Measurements from ENCODE around the gene PPFIBP1.
"Not testable (repeated sequence)": the region's sequence is repeated elsewhere in the genome, so short reads cannot be mapped to it uniquely, and the experiment has no call there.

The PPFIBP1 gene

DNA sequence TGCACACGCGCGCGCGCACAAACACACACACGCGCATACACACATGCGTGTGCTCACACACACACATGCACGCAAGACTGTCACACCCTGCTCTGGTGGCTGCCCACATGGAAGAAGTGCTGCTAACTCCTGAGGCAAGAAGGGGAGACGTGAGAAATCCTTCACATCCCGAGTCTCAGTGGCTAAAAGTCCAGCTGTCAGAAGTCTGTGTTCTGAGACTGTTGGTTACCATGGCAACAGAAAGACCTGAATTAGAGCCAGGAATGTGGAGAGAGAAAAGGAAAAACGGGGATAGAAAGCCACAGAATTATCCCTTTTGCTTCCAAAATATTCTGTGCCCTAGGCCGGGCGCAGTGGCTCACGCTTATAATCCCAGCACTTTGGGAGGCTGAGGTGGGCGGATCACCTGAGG lies 71.2 kb downstream of the PPFIBP1 start:
- no peak for DNase-seq

DNA sequence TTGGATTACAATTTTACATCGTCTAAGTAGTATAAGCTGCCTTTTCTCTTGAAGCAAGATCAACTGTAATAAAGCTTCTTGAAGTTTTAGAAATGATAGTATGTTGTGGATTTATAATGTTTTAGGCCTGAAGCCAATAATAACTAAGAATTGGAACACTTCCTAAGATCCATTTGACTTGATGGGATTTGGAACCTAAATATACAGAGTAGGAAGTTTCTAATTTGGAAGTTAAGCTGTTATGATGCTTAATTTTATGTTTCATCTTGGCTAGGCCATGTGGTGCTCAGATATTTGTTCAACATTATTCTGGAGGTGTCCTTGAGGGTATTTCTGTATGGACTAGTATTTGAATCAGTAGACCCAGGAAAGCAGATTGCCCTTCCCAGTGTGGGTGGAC lies 74.9 kb downstream of the PPFIBP1 start:
- not testable (repeated sequence) for DNase-seq

DNA sequence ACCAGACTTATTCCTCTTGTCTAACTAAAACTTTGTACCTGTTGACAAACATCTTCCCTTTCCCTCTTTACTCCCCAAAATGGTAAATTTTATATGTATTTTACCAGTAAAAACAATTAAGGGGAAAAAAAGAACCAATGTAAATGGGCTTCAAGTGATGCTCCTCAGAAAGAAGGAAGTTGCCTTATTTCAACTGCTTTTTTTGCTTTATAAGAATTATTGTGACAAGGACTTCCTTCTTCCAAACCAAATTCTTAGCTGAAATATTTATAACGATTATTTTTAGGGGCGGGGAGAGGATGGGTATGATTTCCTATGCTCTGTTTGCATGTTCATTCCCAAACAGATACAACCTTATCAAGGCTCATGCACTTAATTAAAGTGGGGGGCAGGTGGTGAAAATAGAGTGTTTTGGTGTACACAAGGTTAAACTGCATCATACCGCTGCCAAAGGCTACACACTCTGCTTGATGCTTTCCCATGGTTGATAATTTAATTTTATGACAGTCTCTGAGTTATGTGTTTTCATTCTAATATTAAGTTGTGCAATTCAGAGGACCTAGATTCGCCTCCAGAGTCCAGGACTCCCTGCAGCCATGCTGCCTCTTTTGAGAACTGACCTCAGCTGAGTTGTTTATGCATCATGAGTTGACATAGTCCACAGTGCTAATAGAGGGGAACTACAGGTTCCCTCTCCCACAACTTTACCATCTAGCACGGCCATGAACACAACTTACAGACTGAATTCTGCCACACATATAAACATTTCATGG lies 77.2 kb downstream of the PPFIBP1 start:
- not testable (repeated sequence) for DNase-seq

DNA sequence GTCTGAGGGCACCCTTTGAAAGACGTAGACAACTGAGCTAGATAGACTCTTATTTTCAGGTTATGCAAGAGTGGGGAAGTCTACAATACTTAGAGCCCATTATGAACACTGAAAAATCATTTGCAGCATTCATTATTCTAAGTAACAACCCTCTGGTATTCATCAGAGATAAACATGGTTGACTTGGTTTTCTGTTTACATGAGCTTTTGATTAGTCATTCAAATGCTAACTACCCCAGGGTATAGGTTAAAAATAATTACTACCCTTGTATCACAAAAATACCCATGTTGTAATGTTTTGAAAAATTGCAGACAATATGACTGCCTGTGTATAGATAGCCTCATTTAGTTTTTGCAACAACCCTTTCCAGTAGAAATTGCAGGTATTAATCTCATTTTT lies 78.5 kb downstream of the PPFIBP1 start:
- no peak for DNase-seq

DNA sequence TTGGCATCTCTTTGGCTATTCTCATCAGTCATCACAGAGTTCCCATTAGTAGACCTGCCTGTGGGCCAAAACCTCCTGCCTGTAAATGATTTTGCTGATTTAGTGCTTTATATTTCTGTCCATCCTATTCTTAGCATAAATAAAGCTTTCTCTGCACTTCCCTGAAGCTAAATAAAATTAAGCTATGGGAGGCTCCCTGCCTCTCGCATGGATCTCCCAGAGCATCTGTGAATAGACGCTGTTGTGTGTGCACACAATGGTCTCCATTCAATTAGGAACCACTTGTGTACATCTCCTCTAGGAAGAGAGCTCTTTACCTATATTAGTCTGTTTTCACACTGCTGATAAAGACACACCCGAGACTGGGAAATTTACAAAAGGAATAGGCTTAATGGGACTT lies 80.4 kb downstream of the PPFIBP1 start:
- no peak for DNase-seq

DNA sequence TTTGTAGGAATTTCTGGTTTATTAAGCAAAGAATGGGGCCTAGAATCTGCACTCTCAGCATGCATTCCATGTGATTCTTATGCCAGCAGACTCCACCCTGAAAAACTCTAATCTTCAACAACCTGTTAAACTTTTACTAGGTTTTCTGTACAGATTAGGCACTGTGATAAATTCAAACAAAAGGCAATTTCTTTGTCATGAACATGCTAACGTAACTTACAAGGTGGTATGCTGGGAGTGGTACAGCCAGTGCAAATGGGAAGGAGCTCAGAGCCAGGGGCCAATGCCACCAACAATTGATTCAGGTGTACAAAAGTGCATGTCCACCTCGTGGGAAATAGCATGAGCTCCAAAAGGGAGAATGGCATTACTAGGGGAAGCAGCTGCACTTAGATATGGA lies 83.0 kb downstream of the PPFIBP1 start:
- DNase-seq = no peak

DNA sequence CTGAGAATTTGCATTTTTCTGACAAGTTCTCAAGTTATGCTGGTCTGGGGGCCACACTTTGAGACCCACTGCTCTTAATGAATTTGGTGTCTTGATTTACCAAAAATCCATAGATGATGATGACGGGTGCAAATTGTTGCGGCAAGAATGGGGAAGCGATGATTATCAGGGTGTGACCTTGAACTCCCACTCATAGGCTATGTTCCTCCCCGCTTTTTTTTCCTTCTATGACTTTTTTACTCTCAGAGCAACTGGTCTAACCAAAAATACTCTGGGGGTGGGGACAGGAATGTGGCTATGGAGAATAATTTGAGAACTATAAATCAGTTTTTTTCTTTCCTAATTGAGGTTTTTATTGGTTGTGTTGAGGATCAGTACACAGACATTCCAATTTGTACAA lies 83.6 kb downstream of the PPFIBP1 start:
- DNase-seq = no peak

DNA sequence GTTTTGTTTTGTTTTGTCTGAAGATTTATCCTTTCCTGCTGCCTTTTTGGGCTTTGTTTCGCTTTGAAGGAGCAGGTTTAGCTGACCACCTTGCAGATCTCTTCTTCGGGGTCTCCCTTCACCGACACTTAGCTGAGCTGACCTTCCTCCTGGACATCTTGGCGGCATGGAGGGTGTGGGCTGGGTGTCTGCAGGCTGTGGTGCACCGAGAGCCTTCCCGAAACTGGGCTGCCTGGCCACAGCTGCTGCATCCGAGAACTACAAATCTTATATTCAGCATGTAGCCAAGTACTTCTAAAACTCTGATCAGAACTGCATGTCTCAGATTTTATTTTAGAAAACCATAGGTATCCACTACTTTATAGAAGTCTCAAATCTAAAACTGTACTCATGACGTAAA lies 84.9 kb downstream of the PPFIBP1 start:
- DNase-seq = no peak

DNA sequence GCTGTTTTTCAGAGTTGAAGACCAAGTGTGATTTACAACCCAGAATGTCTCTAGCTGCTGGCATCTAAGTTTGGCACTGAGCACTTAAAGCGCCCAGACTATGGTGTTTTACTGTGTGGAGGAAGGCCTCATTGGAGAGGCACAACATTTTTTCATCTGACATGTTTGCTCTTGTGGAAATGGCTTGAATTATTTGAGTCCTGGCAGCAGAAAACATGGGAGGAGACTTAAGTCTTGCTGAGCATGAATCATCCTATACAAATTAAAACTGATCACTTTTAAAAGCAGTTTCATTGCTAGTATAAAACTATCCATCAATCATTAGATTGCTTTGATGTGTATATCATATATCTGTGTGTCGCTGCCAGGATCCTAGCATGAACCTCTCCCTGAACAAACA lies 86.4 kb downstream of the PPFIBP1 start:
- no peak for DNase-seq

DNA sequence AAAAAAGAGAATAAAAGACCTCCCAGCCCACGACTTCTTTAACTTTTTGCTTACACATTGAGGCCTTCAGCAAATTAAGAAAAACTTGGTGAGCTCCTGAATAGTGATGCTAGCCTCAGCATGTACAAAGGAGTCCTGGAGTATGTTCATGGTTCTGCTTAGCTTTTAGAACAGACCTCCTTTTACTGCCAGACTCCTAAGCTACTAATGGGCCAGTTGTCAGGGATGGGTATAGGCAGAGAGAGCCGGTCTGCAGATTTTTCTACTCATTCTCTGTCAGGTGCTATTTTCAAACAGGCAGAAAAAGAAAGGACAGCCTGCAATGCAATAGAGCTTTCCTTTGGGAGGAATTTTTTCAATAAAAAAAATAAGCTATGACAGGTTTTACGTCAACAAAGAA lies 90.4 kb downstream of the PPFIBP1 start:
- DNase-seq = no peak

DNA sequence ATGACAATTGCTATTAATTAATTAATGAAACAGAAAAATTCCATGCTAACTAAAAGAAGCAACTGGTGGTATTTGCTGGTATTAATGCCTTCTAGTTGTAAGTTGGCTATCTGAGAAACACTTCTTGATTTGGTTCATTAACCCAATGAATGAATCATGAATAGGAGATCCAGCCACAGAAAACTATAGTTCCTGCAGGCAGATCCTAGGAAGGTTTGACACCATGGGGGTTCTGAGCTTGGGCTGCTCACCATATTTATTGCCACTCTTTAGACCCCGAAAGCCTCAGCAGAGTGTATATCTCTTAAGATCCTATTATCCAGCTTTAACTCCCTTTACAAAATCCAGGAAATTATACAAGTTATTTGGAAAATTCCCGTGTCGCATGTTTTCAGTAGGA lies 90.9 kb downstream of the PPFIBP1 start:
- DNase-seq = no peak

DNA sequence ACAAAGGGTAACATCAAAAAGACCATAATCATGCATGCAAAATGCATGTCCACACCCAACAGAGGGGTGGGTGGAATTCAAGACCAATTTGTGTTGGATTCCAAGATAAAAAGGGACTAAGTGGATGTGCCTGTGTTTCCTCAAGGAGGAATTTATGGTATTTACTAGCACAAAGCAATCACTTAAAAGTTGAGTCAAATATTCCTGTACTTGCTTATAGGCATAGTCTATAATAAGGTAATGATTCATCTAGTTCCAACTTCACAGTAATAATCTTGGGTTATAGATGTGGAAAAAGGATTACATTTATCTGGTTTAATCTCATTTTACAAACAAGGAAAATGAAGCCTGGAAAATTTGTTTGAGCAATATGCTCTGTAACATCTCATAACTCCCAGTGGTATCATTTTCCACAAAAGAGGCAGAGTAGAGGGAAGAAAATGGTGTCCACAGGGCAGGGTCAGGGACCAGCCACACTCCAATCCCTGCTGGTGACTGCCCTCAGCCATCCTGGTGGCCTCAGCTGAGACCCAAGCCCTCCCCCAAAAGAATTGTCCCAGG lies 91.4 kb downstream of the PPFIBP1 start:
- DNase-seq = no peak

DNA sequence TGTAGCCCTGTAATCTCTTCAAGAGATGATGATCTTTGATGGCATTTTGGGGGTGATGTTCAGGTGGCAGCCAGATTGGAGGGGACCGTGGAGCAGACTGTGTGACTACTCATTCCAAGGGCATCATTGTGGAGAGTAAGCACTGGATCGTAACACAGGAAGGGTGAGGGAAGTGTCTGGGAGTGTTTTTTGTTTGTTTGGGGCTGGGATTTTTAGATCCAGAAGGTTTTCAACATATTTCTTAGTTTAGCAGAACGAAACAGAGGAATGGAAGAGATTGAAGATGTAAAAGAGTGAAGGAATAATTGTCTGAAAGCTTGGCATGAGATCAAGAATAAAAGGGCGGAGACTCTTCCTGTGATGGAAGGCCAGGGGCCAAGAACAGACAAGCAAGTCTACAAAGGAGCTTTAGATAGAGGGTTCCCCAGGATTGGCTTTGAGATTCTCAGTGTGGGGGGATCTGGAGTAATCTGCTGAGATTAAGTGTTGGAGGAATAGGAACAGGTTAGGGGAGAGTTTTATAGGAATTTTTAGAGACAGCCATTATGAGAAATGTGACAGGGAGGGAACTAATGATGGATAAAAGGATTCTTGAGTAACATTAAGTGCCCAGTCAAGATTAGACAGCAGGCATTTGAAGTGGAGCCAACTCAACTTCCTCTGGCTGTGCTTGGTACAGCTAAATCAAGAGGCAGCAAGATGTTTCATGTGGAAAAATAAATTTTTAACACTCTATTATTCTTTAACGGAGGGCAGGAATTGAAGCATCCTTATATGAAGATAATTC lies 92.5 kb downstream of the PPFIBP1 start:
- DNase-seq = no peak

DNA sequence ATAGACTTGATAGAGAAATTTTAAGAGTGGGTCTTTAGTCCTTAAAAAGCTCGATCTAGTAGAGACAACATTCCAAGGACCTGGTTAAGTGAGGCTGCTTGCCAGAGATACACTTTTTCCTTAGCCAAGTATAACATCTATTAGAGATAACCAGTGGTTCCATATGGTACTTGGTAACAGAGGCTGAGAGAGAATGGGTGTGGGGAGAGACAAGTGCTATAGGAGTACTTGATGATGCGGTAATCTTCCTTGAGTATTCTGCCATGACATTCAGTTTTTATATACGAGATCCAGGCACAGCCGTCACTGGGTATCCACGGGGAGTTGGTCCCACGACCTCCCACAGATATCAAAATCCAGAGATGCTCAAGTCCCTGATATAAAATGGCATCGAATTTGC lies 94.8 kb downstream of the PPFIBP1 start:
- DNase-seq = no peak

DNA sequence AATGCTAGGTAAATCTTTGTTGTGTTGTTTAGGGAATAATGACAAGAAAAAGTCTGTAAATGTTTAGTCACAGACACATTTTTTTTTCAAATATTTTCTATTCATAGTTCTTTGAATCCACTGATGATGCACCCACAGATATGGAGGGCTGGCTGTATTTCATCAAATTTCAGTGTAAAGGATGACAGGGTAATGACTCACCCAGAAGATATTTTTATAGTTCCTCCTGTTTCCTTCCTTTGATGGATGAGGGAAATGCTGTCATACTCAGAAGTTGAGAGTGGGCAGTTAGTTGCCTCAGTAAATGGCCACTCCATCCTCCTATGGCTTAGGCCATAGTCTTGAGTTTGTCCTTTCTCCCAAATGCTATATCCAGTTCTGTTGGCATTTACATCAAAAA lies 95.3 kb downstream of the PPFIBP1 start:
- DNase-seq = no peak

DNA sequence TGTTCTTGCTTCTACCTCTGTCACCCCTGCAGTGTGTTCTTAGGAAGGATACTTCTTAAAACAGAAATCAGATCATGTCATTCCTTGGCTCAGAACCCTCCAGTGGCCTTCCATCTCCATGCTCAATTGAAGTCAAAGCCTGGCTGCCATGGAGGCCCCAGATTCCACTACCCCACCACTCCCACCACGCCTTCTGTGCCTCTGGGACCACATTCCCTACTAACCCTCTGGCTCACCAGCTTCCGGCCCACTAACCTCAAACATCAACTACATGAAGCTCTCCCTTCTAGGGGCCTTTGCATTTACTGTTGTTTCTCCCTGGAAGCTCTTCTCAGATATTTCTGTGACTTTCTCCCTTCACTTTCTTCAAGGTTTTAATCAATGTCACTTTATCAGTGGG lies 96.1 kb downstream of the PPFIBP1 start:
- DNase-seq = no peak

DNA sequence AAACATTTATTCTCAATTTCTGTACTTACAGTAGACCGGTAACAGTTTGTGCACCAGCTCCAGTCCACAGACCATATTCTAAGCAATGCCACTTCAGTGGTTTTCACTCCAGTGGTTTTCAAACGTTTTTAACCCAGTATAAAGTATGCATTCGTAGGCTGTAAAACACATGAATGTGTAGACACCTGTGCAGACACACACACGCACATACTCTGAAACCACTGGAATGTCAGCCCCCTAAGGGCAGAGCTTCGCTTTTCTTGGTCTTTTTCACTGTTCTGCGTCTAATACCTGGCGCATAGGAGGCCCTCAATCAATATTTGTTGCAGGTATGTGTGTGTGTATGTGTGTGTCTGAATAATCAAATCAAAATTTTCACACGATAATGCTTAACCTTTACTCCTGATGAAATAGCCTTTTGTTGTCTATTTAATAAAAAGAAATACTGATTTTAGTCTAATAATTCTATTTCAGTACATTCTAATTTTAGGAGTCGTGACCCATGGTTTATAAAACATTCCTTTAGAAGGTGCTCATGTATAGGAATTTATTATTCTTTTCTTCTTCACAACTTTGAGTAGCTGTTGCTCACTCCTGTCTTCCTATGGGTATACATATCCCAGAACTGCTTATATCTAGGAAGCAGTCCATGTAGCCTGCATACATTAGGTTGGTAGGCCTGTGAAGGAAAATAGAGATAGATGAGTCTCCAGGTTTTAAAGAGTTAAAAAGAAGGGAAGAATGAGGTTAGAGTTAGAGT lies 98.6 kb downstream of the PPFIBP1 start:
- DNase-seq = no peak

DNA sequence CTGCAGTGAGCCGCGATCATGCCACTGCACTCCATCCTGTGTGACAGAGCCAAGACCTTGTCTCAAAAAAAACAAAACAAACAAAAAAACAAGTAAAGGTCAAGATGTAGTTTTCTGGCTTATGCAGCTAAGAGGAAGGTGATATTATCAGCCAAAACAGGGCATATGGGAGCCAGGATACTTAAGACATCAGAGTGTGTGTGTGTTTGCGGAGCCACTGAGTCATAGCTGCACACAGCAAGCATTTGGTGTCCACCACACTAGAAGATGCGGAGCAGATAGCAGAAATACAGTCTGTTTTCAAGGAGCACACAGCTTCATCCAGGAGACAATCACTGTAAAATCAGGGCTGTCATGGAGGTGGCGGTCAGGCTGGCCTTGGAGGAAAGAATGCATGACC lies 99.6 kb downstream of the PPFIBP1 start:
- DNase-seq = no peak

DNA sequence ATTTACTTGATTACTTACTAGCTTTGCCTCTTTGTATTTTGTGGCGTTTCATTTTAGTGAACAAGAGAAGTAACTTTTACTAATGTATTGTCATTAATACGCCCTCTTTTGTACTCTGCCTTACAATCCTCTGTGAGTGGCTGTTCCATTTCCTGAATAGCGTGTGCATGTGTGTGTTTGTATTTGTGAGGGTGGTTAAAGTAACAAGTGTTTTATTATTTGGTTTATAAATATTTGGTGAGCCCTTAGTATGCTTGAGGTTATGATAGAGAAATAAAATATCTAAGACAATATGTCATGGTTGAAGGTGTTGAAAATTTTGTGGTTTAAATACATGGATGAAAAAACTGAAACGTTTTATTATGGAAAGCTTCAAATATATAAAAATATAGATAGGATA lies 100.6 kb downstream of the PPFIBP1 start:
- DNase-seq = no peak

DNA sequence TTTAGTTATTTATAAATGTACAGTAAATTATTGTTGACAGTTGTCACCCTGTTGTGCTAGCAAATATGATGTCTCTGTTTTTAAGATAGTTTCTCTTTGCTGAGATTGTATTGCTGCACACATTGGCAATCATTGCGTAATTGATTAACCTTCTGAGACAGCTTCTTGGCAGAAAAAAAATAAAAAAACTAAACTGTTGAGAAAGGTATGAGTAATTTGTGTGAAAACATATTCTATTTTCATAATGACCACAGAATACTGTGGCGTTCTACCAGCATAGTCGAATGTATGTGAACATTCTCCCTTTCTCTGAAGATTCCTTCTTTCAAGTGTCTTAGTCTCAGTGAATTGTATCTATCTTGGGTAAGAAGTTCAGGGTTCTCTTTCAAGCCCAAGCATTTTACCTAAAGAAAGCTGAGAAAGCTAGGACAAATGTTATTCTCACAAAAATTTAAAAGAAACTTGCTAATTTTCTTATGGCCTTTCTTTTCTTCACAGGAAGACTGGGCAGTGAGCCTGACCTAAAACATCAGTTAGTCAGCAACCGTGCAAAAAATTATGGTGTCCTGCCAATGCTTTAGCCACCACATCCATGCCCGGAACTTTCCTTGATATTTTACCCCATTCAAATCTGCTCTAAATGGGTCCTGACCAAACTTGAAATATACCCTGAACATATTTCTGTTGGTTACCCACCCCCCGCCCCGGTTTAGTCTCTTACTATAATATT lies 103.3 kb downstream of the PPFIBP1 start:
- DNase-seq = no peak

DNA sequence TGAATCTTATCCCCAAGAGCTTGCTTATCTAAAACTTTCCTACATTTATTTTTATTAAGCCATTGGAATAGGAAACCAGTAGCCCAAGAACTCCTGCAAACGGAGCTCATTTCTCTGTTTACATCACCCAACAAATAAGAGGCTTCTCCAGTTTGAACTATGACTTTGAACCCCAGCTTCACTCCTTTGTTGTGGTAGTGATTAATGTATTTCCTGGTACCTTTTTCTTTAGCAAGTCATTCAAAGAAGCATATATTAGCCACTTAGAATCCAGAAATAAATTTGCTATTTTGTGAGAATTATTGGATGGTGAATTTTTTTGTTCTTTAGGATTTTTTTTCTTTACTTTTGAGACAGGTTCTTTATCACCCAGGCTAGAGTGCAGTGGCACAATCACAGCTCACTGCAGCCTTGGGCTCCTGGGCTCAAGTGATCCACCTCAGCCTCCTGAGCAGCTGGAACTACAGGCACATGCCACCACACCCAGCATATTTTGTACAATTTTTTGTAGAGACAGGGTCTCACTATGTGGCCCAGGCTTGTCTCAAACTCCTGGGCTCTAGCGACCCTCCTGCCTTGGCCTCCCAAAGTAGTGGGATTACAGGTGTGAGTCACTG lies 104.0 kb downstream of the PPFIBP1 start:
- DNase-seq = not testable (repeated sequence)

DNA sequence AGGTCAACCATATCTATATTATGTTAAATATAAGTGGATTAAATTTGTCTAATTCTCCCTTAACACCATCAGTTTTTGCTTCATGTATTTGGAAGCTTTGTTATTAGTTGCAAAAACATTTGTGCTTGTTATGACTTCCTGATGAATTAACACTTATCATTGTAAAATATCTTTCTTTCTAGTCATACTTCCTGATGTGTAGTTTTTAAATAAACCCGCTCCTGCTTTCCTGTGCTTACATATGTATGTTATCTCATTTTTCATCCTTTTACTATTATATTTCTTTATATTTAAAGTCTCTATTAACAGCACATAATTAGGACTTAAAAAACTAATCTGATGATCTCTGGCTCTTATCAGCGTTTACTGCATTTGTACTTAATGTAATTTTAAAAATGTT lies 106.2 kb downstream of the PPFIBP1 start:
- not testable (repeated sequence) for DNase-seq
